GM21786 (cell line): ENCODE results near the gene COBL.
"Not testable (repeated sequence)": the region's sequence is repeated elsewhere in the genome, so short reads cannot be mapped to it uniquely, and the experiment has no call there.

Experiments used
- ATAC-seq: cut with Tn5 transposase; IDR thresholded peaks from one replicate; pipeline ENCODE4 v1.9.1; 2021; ENCODE audit not compliant: unreplicated experiment

COBL gene

DNA sequence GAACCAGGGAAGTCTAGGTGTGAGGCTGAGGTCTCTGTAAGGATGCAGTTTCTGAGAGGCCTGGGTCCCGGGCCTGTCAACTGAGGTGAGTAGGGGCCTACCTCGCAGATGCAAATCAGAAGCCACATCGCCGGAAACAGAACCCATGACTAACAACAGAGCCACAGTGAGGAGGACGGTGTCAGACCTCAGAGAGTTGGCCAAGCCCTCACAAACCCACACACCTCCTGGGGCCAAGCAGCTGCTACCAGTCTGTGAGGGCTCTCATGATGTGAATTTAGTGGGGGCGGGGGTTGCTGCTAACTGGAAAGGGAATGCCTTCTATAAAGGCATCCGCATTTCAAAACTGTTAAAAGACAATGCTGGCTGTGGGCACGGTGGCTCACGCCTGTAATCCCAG is 103.0 kb downstream of the COBL start:
- no peak for ATAC-seq

DNA sequence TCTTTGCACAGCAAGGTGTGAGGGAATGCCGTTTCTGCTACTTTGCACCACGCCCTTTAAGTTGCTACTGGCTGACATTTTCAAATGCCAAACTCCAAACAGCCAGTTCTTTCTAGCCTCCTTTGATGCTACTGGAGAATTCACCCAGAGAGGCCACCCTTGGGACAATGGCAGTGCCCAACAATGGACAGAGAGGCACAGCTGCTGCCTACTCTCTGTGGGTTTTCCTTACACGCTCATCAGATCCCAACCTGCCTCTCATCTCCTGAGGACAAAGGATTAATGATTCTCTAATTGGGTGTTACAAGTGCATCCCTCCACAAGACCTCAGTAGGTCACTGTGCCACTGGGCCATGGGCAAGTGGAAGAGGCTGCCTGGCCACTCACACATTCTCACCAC is 105.8 kb downstream of the COBL start:
- ATAC-seq, result no peak

DNA sequence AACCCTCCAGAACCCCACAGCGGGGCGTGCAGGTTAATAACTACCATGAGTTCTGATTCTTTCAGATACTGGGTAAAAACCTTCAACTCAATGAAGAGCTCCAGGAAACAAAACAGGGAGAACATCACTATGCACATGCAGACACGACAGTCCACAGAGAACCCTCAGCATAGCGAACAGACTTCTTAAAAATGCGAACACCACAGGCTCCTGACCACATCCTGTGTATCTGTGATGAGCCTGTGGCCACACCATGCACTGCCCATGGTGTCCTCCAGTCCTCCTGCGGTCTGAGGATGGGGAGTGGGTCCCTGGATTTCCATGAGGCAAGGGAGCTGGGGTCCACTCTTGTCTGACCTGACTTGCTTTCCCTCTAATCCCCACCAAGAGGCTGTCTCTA is 107.2 kb downstream of the COBL start:
- ATAC-seq, result no peak

DNA sequence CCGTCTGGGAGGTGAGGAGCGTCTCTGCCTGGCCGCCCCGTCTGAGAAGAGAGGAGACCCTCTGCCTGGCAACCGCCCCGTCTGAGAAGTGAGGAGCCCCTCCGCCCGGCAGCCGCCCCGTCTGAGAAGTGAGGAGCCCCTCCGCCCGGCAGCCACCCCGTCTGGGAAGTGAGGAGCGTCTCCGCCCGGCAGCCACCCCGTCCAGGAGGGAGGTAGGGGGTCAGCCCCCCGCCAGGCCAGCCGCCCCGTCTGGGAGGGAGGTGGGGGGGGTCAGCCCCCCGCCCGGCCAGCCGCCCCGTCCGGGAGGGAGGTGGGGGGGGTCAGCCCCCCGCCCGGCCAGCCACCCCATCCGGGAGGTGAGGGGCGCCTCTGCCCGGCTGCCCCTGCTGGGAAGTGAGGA is 108.5 kb downstream of the COBL start:
- ATAC-seq, result not testable (repeated sequence)

DNA sequence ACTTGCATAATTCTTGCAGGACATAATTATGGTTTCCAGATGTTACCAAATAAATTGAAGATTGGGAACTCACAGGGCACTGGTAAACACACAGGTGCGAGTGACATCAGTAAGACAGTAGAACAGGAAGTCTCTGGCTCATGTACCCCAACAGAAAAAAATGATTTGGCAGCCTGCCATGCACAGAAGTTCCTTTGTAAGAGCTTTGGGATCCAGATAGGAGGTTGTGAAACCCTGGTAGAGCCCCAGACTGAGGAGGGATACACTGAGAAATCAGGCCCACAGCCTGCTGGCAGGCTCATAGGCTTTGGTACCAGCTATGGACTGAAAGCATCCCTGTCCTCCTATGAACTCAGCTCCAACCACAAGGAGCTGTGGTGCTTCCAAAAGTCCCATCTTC is 118.0 kb downstream of the COBL start:
- ATAC-seq, result no peak

DNA sequence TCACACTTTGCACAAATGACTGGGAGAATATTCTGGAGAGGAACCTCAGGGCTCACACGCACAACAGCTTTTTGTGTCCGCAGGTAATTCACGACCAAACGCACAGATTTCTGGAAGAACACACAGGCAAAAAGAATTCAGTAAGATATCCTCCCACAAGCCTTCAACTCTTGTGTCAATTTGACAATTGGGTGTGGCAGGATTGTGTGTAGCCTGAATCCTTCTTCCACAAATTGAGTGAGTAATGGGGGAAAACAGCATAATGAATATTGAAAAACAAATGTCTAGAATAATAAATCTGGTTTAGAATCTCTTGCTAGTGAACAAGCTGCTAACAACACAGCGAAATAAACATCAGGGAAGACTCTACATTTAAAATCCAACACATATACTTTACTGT is 125.6 kb downstream of the COBL start:
- no peak for ATAC-seq

DNA sequence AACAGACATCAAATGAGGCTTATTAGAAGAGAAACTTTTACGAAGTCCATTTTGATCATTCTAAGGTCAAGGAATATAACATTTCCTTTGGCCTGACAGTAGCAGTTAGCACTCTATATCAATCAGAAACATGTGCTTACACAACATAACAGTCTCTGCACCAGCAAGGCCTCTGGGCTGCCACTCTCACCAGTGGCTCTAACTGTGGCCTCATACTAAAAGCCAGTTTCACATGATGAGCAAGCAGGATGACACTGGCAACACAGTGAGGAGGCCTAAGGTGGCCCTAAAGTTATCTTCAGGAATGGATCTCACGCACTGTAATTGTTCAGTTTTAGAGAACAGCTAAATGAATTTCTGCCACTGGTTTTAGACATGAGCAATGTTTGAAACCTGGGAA is 126.8 kb downstream of the COBL start:
- no peak for ATAC-seq

DNA sequence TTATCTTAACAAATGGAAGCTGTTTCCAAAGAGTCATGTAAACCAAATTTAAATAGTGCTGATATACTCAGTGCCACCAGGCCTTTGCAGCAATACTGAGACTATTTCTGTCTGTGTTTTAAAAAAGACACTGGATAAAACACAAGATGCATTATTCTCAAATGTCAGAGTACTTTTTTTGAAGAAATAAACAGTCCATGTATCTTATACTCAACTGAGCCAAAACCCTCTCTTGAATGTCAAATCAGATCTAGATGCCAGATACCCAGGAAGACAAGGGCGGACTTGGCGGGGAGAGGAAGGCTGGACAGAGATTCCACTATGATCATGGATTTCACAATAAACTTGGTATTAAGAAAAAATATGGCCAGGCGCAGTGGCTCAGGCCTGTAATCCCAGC is 127.6 kb downstream of the COBL start:
- ATAC-seq, result no peak

DNA sequence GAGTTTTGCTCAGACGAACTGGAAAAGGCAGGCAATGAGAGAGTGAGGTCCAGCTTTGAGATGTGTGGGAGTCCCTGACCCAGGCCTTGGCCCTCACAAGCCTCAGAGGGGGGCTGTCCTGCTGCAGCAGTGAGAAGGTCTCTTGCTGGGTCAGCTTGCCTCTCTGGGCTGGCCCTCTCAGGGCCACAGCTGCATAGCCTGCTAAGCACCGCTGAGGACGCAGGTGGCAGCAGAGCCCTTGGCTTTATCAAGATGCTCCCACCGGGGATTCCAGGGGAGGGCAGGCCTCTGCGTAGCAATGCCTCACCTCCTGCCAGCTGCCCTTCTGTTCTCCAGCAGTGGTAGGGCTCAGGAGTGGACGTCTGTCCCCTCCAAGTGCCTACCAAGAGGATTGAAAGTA is 128.7 kb downstream of the COBL start:
- no peak for ATAC-seq

DNA sequence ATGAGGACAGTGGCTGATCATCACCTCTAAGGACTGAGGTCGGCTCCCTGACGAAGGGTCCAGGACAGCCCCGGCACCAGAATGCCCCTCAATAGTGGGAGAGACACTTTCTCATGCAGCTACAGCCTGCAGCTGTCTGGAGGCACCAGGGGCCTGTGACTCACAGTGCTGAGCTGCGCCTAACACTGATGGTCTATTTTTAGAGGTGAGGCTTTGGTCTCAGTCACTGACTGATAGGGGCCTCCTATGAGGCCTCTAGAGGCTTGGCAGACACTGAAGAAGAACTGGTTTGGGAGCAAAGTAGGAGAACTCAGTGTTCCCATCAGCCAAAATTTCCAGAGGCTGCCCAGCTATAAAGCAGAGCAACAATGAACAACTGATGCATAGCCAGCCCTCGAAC is 130.1 kb downstream of the COBL start:
- no peak for ATAC-seq

DNA sequence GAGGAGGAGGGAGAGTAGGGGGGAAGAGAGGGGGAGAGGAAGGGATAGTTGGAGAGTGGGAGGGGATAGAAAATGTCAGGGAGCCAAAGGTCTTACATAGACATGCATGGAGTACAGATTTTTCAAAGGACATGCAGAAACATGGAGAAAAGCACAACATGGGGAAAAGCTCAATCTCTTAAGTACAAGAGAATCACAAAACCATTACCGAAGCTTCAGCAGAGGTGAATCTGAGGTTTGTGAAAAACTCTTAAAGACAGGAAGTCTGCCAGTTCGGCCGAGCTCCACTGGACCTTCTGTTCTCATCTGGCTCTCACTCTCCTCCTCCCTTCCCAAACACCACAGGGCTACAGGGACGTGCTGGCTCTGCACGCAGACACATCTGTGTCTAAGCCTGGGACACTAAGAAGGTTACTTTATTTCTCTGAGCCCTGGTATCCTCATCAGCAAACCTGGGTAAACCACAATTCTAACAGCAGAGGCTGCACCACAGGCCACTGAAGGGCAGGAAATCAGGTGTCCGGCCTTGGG is 133.9 kb downstream of the COBL start:
- no peak for ATAC-seq

DNA sequence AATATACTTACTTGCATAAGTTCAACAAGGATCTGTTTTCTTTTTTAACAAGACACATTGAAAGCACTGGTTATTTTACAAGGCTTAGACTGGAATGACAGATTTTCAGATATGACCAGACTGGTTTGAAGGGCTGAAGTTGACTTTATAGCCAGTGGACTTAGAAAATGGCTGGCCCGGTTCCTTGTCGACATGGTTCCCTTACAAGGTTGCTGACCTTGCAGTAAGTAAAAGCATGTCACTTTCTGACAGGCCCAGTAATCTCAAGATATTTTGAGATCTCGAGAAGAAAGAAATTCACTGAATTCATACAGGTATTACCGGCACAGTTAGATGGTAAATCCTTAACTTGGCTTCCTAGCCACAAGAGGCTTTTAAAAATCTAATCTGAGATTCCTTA is 136.5 kb downstream of the COBL start:
- no peak for ATAC-seq

DNA sequence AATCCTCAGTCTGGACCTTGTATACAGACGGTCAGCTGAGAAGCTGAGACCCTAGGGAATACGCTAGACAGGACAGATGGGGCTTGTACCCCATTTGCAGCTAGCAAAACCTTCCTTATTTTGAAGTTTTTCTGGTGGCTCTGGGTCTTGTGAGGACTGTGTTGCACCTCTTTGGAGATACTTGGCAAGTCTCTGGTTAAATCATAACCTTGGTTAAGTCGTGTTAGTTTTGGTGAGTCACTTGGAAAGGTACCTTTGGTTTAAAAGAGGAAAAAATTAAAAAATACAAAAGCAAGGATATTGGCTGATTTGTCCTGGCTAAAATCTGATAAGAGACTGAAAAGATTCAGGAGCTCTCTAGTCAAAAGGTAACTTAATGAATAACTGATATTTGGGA is 140.6 kb downstream of the COBL start:
- no peak for ATAC-seq

DNA sequence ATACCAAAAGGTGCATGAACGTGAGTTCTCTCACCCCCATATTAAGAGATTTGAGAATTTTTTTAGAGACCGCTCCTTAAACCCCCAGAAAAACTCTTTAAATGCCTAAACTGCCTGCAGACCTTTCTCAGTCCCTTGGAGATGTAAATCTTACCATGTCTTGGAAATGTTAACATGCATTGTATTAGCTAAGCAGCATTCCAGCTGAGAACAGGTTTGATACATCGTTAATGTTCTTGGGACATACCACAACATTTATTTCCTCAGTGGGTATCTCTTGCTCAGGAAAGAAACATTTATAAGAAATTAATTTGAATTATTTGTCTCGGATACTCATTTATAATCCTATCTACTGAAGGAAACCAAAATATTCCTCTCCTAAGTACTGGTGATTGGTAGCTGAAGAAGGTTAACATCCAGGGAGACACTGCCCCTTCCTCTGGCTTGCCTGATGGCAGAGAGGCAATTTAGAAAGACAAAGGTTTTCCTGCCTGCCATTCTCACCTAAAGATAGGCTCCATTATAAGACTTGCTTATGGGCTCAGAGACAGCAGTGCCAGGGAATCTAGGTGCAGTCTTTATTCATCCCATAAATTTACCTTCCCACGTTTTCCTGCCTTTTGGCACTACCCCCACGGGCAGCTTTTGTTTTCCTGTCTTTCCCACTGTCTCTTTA is 141.2 kb downstream of the COBL start:
- no peak for ATAC-seq

DNA sequence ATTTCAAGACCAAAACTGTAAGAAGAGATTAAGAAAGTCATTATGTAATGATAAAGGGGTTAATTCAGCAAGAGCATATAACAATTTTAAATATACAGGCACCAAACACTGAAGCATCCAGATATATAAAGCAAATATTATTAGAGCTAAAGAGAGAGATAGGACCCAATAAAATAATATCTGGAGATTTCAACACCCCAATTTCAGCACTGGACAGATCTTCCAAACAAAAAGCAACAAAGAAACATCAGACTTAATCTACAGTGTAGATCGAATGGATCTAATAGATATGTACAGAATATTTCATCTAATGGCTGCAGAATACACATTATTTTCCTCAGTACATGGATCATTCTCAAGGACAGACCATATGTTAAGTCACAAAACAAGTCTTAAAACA is 151.3 kb downstream of the COBL start:
- no peak for ATAC-seq

DNA sequence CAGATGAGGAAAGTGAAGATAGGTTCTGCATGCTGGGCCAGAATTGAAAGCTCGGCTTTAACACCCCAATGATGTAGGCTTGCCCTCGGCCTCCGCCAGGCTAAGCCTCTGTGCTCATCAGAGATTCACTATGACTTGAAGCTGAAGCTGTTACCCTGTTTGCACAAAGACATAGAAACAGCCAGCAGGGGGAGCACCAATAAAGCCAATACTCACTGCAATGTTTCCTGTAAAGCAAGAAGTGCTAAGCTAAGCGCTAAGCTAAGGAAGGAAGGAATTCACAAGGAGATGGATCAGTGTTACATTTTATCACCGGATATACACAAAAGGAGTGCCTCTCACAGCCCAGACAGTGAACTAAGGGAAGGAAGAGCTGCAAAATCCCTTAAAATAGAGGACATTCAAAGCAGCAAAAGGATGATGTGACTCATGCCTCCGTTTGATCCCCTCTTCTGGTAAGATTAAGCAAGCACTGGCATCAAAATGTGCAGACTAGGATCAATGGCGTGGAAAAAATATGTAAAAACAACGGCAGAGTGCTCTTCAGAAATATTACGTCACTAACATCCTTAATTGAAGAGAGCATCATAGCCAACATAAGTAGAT is 153.8 kb downstream of the COBL start:
- ATAC-seq, result peak; percentile 95

DNA sequence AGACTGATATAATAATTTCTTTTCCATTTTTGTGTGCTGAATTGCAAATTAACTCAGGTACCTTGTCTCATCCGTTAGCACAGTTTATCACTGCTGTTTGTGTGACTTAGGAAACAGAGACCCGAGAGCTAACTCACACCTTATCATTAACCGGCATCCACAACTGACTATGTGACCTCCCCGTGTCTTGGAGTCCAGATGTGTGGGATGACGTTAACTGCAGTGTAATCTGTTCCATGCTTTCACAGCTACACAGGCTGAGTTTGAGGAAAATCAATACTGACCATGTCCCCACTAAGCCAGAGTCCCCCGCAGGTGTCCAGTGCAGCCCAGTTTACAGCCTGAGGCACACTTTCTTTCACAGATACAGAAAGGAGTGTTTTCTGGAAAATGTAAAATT is 154.7 kb downstream of the COBL start:
- ATAC-seq, result no peak

DNA sequence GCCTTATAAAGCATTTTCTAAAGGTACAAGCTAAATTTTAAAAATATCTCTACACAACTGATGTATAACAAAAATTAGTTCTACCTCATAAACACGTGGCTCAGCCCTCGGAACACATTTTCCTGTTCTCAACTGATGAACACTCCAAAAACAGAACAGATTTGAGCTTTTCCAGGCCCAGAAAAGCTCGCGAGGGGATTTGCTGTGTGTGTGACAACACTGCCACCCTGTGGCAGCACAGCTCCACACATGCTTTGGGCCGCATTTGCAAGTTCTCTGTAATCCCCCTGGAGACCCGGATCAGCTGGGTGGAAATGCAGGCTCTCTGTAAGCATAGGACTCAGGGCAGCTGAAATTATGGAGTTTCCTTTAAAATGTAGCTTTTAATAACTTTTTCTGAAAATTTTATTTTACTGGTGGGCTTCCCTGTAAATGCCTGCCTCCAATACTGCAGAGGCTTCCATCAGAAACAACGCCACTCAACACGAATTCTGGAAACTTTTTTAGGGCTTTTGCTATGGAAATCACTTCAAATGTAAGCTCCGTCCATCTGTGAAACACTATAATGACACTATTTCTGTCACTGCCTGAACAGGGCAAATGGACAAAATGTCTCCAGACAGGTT is 155.5 kb downstream of the COBL start:
- ATAC-seq, result no peak

DNA sequence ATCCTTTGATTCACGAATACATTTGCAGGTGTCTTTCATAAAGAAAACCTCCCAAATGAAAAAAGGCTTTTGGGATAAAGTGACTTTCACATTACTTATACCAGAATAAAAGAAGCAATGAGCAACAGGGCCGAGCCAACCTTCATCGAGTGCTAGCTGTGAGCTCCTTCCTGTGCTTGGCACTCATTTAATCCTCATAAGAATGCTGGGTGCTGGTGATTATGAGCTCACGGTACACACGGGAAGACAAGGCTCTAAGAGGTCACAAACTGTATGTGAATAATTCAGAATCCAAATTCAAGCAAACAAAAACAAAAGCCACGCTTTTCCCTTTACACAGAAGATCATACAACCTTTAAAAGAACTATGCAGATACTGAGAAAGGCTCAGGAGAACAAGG is 156.2 kb downstream of the COBL start:
- no peak for ATAC-seq

DNA sequence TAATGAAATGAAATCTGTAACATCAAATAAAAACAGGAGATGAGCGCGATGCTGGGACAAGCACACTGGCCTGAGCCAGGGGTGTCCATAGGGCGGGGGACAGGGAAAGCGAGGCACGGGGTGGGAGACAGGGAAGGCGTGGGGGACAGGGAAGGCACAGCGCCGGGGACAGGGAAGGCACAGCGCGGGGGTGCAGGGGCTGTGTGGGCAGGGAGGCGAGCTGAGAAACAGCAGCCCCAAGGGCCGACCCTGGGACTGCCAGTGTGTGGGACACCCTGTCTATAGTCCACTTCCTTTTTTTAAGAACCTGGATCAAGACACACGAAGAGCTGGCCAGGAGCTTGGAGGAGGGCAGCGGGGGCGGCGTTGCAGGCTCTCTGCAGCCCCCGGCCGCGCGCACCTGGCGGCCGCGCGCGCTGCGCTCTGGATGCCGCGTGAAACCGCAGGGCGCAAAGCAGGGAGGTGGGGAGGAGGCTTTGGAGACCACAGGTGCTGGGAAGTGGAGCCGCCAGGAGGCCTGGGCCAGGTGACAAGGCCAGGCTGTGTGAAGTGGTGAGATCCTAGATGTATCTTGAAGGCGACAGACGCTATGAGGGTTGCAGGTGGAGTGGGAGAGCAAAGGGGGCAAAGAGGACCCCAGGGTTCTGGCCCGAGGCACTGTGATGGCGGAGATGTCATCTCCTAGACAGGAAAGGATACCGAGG is 157.7 kb downstream of the COBL start:
- ATAC-seq, result no peak

DNA sequence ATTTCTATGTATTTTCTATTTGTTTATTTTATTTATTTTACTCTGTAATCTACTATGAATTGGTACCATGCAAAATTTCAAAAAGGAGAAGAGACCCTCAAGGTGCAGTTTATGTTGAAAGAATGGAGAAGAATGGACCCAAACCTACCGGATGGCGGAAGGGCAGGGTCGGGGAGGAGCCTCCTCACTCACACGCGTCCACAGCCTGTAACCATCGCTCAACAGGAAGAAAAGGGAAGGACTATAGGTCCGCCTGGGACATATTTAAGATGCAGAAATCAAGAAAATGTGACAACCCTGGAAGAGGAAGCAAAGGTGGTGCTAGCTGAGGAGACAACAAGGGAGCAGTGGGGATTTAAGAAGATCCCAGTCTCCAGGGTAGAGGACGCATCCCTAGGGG is 158.4 kb downstream of the COBL start:
- ATAC-seq, result no peak

DNA sequence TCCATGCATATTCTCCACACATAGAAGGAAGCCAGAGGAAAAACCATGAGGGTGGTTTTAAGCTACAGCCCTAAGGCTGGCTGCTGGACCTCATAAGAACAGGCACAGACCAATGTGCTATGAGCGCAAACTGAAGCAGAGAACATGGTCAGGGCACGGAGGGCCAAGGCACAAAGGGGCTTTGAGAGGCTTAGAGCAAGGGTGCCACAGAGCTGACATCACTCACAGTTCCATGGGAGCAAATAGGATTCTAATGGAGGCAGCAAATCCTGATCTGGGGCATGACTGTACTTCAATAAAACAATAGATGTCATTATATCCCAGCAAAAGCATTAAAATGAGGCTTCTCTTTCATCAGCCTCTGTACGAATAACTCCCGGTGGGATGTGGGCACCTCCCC is 162.4 kb downstream of the COBL start:
- ATAC-seq, result no peak
